Brain microvascular endothelial cell (primary cell): ENCODE results near the gene ASGR1.
"Not testable (repeated sequence)": the region's sequence is repeated elsewhere in the genome, so short reads cannot be mapped to it uniquely, and the experiment has no call there.

Experiments
- DNase-seq: peaks from one replicate; pipeline ENCODE4 v3.0.0-alpha.2; 2020
- H3K27ac ChIP-seq: fragments of 250-450 bp; sonication (Bioruptor Pico); 2 replicates; pipeline ENCODE4 v1.5.1; 2020; ENCODE audit warnings: mild to moderate bottlenecking, moderate library complexity
- H3K27me3 ChIP-seq: fragments of 250-450 bp; sonication (Bioruptor Pico); replicated peaks from 2 replicates; pipeline ENCODE4 v1.5.1; 2020; ENCODE audit warnings: mild to moderate bottlenecking
- H3K36me3 ChIP-seq: fragments of 250-450 bp; sonication (Bioruptor Pico); replicated peaks from 2 replicates; pipeline ENCODE4 v1.5.1; 2020; ENCODE audit warnings: mild to moderate bottlenecking
- H3K4me3 ChIP-seq: 2 replicates; pipeline ENCODE4 v1.5.1; 2011; ENCODE audit warnings: low read depth, mild to moderate bottlenecking, control low read depth, low read length, moderate library complexity
- CTCF ChIP-seq: IDR thresholded peaks from 2 replicates; pipeline ENCODE4 v1.5.1; 2011; ENCODE audit warnings: low read depth, mild to moderate bottlenecking, moderate library complexity, low read length, control low read depth, inconsistent platforms; ENCODE audit errors: missing control alignments
- in situ Hi-C: cut with HindIII; loops from 2 replicates; pipeline ENCODE4 v1.10.0; 2017; ENCODE audit warnings: low sequenced_read_pairs, low pct_ligation_motif_present

The ASGR1 gene

GRCh38 chr17:7184647-7185046 is 5.5 kb upstream of the ASGR1 start:
- Histone ChIP-seq H3K36me3 (no peaks in the 10 kb centered on the region), H3K27me3 (no peaks in the 10 kb centered on the region), H3K27ac (no peak overlapping the region), H3K4me3 (no peak overlapping the region)
- in situ Hi-C loops: loop anchor here (25.0 kb wide), 1 partner anchor 122 kb away; no protein-coding TSS in a partner anchor
- no peak for TF ChIP-seq CTCF
- no peak for DNase-seq

GRCh38 chr17:7184091-7184488 is 4.9 kb upstream of the ASGR1 start:
- H3K4me3 ChIP-seq: no peak overlapping the region
- no peak overlapping the region for H3K27ac ChIP-seq
- in situ Hi-C loops: loop anchor here (25.0 kb wide), 1 partner anchor 122 kb away; no protein-coding TSS in a partner anchor
- no peak for DNase-seq
- TF ChIP-seq CTCF: no peak
- no peaks in the 10 kb centered on the region for H3K36me3 ChIP-seq
- H3K27me3 ChIP-seq: no peaks in the 10 kb centered on the region

- no peak overlapping the region for H3K4me3 ChIP-seq
- no peaks in the 10 kb centered on the region for H3K27me3 ChIP-seq
- no peak for TF ChIP-seq CTCF
- in situ Hi-C loops: loop anchor here (25.0 kb wide), 1 partner anchor 121 kb away; no protein-coding TSS in a partner anchor
- no peak for DNase-seq
- H3K27ac ChIP-seq: no peak overlapping the region
- no peaks in the 10 kb centered on the region for H3K36me3 ChIP-seq
Observed at GRCh38 chr17:7183433-7184090, 4.4 kb upstream of the ASGR1 start.

- in situ Hi-C loops: loop anchor here (25.0 kb wide), 1 partner anchor 120 kb away; no protein-coding TSS in a partner anchor
- H3K36me3 ChIP-seq, H3K4me3 ChIP-seq, DNase-seq, H3K27me3 ChIP-seq, H3K27ac ChIP-seq: not testable (repeated sequence)
Observed at GRCh38 chr17:7182101-7182500, 2.9 kb upstream of the ASGR1 start.

- Histone ChIP-seq H3K27me3 (no peaks in the 10 kb centered on the region), H3K4me3 (no peak overlapping the region), H3K36me3 (no peaks in the 10 kb centered on the region), H3K27ac (no peak overlapping the region)
- in situ Hi-C loops: loop anchor here (25.0 kb wide), 1 partner anchor 117 kb away; no protein-coding TSS in a partner anchor
- no peak for DNase-seq
- no peak for TF ChIP-seq CTCF
Observed at GRCh38 chr17:7178973-7179316, 225 bp downstream of the ASGR1 start.

- TF ChIP-seq CTCF: no peak
- in situ Hi-C loops: loop anchor here (25.0 kb wide), 1 partner anchor 116 kb away; no protein-coding TSS in a partner anchor
- Histone ChIP-seq H3K4me3 (peak overlapping the region; percentile 57), H3K27me3 (no peaks in the 10 kb centered on the region), H3K27ac (no peak overlapping the region), H3K36me3 (no peaks in the 10 kb centered on the region)
- DNase-seq: no peak
Observed at GRCh38 chr17:7177954-7178477, 1.2 kb downstream of the ASGR1 start.
